ENCODE results near the gene CFAP161.

Gene CFAP161

DNA sequence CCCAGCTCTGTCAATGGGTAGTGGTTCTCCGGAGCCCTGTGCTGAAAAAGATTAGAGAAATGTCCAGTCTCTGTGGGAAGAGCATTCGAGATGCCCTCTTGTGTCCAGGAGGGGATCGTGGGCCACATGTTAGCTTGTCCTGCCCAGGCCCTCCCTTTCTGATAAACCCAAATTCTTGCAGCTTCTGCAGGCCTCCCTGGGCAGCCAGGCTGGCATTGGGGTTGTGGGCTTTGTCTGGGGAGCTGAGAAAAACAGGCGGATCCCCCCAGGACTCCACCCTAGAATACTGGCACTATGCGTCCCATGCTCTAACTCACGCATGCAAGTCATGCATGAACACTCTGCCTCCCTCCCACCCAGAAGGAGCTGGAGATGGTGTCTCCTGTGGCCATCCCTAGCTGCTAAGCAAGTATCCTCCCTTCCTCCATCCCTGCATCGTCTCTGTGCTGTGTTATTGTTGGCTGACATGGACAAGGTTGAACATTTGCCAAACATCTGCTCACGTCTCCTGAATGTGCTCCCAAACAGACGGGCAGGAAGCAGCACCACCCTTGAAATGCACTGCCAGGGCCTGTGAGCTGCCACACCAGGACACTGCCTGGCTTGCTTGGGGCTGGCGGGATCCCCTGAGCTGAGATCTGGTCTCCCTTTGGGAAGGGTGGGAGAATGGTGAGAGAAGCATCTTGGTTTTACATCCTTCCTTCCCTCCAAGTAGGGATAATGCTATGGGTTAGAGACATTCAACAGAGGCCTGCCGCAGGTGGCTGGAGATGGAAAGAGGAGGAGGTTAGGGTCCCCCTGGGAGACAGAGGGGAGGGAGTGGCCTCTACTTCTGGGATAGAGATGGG, 26.5 kb downstream of the CFAP161 start:
- no peak for FAIRE-seq

DNA sequence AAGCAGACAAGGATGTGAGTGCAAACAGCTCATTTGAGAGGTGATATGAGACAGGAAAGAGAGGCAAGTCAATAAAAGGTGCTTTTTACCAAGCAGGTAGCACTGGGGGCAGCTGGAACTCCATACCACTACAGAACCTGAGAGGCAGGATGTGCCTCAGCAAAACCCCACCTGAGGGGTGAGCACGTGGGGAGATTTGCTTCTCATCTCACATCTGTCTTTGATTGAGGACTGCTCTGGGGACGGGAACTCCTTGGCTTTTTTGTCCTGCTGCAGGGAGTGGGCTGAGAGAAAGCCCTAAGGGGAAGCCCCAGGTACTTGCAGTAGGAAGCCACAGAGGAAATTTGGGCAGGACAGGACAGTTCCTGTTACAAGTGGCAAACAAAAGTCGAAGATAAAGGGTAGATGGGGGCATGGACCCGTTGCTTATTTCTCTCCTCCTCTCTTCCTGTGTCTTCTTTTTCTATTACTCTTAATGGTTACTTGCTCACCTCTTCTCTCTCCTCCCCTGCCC, 27.1 kb downstream of the CFAP161 start:
- FAIRE-seq: no peak

DNA sequence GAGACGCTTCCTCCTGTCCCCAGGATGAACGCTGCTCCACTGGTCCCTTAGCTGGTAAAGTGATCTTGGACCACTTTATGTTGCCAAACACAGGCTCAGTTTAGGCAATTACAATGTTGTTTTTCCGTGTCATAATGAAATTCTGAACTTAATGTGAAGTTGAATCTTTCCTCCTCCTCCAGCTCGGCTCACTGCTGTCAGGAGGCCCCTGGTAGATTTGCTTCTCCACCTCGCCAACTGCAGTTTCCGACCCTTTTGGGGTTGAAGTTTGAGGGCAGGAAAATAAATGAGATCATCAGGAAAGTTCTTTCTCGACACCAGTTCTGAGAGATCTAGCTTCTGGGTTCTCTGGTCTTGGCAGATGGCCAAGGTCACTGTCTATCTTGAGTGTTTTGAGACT, 27.8 kb downstream of the CFAP161 start:
- FAIRE-seq: no peak

DNA sequence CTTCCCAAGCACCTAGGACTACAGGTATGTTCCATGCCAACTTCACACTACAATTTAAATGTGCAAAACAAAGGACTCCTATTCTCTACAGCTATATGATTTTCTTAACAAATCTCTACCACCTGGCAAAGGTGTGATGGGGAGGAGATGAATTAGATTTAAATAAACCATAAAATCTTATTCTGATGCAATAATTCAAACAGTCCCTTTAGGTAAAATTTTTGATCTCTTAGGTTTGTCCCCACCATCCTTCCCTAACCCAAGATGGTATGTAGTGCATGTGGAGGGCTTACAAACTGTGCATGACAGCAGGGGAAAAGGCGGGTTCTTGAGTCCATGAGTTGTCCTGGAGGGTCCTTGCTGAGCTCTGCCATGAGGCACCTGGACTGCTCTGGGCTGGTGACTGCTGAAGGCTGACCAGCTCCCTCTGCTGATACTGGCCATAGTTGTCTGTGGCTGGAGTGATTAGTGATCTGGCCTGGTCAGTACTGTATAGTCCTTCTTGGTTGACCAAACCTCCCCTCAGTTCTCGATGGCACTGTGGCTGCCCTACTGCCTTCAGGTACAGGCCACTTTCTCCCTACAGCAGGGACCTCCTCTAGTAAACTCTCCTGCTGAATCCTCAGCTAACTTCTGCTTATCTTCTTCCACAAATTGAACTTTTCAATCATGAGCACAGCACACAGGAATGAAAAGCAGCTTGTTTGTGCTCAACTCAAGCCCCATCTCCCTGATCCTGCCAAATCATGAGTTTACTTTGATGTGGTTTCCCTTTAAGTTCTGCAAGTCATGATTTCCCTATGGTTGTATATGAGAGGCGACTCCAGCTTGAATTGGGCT, 30.1 kb downstream of the CFAP161 start:
- FAIRE-seq: no peak

DNA sequence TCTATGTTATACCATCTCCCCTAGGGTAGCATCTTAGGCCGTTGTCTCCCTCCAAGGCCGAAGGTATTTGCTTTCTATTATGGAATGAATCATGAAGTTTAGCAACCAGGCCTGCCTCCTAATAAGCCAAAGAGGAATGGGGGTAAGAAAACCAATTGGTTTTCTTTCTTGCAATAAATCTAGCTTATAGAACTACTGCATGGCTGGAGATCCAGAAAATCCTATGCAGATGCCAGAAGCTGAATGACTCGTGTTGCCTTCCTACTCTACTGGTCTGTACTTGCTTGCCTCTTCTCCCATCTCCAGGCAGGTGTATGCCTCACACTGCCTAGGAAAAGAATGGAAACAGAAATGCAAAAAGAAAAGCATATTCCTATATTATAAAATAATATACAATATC, 31.5 kb downstream of the CFAP161 start:
- no peak for FAIRE-seq

DNA sequence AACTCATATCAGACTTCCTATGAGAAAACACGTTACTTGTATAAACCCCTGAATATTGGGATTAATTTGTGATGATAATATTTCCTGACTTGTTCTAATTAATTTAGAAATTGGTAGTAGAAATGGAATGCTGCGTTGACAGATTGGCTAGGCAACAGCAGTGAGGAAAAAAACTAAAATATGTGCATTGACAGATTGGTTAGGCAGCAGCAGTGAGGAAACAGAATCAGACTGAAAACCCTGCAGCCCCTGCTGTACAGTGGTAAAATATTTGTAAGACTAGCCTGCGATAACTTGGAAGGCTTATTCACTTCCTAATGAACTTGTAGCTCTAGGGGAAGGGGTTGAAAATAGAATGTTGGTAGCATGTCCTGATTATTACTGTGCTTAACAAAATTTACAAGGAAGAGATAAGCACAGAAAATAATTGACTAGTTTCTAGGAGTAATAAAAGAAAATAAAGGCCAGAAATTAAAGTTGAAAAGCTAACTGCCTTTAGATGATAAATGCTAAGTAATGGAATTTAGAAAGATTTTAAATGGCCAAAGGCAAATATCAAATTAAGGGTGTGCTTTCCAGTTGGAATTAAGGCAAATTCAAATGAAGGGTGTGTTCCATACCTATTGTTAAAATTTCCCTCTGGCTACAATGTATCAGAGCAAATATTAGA, 32.7 kb downstream of the CFAP161 start:
- FAIRE-seq: no peak

DNA sequence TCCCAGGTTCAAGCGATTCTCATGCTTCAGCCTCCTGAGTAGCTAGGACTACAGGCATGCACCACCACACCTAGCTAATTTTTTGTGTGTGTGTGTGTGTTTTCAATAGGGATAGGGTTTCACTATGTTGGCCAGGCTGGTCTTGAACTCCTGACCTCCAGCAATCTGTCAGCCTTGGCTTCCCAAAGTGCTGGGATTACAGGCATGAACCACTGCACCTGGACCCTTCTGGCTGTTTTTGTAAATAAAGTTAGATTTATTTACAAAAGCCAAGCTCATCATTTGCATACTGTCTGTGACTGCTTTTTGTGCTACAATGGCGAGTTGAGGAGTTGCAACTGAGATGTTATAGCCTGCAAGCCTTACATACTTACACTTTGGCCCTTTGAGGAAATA, 34.1 kb downstream of the CFAP161 start:
- no peak for FAIRE-seq

DNA sequence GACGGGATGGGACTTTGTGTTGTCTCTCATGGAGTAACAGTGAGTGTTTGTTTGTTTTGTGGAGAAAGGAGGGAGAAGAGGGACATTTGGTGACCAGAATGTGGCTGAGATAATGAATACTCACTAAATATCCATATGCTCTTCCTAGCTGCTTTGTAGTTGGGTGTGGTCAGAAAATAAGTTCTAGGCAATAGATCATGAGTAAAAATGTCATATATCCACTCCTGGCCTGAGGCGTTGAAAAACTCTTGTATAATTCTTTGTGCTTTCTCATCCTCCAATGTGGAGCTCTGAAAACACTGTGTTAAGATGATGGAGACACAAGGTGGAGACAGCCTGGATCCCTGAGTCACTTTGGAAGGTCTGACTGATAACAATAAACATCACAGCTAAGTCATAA, 34.6 kb downstream of the CFAP161 start:
- FAIRE-seq: no peak

DNA sequence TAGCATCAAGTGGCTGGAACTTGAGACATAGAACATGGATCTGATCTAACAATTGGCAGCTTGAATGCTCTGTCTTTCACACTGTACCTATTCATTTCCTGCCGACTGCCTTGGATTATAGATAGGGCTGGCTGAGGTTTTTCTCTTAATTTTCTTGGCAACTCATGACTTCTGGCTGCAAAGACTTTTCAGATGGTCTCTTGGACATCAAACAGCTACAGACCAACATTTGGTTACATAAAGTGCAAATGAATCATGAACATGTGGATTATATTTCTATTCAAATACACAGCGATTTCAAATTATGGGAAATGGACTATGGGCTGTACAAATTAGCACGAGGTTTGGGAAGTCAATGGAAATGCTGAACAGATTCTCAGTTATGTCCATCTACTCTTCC, 36.4 kb downstream of the CFAP161 start:
- FAIRE-seq: no peak

DNA sequence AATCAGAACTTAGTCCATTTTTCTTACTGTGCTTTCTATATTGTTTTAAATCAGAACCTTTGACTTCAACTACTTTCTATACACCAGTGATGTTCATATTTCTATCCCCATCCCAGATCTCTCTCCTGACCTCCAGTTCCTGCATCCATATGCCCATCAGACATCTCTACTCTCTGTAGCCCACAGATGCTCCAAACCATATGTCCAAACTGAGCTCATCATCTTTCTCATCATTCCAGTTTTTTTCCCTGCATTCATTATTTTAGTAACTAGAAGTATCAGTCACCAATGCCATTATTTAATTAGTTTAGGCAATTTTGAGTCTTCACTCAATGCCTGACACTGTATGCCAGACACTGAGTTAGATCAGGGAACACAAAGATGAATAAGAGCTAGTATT, 37.2 kb downstream of the CFAP161 start:
- no peak for FAIRE-seq

DNA sequence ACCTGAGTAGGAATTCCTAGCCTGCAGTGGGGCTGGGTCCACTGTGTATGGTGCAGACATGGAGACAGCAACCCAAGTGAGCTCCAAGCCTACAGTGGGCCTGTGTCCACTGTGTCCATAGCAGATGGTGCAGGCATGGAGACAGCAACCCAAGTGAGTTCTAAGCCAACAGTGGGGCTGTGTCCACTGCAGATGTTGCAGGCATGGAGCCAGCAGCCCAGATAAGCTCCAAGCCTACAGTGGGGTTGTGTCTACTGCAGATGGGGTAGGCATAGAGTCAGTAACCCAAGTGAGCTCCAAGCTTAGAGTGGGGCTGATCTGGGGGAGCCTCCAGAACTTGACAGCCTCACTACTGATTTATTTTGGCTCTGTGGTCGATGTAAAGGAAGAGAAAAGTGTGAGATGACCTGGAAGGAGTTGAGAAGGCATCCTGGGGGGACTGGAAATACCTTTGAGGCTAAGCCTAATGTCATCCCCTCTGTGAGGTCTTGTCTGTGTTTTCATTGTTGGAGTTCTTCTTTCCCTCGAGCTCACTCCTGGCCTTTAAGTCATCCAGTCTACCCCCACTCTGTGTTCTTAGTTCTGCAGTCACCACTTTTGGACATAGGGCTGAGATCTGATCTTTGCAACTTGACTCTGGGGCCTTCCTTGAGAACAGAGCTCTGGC, 40.2 kb downstream of the CFAP161 start:
- no peak for FAIRE-seq

DNA sequence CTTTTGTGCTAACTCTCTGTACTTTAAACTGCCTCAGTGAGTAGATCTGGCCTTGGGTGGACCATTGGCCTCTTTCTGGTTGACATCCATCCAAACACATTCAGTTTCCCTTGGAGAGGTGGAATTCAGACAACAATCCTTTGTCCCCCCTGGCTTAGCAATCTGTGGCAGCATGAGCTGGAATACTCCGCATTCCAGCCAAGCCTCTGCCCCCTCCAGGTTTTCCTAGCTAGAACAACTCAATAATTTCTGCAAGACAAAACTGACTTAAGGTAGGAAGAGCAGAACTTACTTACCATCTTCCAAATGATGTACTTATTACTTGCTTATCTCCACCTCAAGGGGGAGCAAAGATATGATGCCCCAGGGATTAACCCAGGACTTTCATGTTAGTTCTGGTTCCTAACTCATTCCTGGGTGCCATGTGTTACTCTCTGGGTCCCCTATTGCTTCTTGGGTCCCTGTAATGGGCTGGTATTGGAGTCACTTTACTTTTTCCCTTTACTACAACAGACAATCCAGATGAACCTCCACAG, 40.8 kb downstream of the CFAP161 start:
- FAIRE-seq: no peak

DNA sequence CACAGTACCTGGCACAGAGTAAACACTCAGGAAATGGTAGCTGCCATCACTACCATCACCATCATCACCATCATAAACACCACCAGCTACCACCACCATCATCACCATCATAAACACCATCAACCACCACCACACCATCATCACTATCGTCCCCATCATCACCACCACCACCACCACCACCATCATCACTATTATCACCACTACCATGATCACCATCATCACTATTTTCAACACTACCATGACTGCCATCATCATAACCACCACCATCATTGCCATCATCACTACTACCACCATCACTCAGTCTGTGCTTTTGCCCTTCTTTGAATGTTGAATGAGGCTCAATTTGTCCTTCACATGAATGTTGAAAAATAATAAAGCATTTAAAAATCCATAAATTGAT, 41.4 kb downstream of the CFAP161 start:
- FAIRE-seq: no peak

DNA sequence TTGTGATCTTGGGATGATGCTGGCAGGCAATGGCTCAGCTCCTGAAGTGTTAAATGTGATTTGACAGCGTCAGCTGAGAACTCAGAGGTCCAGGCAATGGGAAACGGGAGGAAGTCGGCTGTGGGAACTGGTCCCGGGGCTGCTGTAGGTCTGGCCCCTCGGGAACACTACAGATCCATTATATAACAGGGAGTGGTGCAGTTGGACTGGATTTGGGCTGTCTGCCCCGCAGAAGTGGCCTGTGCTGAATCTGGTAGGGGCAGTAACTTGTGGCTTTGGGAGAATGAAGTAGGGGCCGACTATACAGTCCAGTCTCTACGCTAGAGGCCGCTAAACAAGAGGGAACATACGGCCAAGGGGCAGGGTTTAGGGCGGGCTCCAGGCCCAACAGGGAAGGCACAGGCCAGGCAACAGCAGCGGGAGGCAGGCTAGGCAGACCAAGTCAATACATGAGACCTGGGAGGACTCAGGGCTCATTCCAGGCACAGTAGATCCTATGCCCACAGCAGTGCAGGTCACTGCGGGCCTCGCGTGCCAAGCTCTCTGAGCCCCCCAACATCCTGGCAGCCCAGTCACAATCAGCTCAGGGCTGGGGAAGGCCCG, 42.3 kb downstream of the CFAP161 start:
- FAIRE-seq: no peak

DNA sequence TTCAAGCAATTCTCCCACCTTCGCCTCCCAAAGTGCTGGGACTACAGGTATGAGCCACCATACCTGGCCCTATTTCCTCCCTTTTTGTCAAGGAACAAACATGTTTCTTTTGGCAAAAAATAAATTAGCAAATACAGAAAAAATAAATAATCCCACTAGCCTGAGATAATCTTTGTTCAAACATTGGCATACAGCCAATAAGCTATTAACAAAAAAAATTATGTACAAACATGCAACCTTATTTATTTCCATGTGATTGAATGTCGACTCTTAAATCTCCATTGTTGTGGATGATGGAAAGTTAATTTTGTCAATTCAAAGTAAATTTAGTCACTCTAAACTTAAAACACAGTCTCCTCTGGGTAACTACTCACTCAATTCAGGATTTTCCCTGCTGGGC, 44.3 kb downstream of the CFAP161 start:
- no peak for FAIRE-seq

DNA sequence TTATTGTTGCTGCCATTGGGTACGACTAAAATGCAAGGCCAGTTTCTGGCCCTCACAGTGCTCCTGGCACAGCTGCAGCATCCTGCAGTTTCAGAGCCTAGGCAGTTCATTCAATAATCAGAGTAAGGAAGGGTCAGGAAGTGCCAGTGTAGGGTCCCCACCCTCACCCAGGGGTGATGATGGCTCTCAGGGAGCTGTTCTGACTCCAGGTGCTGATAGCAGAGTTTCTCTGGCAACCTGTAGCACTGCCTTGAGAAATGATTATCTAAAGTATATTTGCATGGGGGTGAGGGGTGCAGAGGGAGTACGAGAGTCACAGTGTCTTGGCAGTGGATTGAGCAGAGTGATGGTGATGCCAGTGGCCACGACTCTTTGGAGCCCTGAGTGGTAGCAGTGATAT, 47.1 kb downstream of the CFAP161 start:
- no peak for FAIRE-seq

DNA sequence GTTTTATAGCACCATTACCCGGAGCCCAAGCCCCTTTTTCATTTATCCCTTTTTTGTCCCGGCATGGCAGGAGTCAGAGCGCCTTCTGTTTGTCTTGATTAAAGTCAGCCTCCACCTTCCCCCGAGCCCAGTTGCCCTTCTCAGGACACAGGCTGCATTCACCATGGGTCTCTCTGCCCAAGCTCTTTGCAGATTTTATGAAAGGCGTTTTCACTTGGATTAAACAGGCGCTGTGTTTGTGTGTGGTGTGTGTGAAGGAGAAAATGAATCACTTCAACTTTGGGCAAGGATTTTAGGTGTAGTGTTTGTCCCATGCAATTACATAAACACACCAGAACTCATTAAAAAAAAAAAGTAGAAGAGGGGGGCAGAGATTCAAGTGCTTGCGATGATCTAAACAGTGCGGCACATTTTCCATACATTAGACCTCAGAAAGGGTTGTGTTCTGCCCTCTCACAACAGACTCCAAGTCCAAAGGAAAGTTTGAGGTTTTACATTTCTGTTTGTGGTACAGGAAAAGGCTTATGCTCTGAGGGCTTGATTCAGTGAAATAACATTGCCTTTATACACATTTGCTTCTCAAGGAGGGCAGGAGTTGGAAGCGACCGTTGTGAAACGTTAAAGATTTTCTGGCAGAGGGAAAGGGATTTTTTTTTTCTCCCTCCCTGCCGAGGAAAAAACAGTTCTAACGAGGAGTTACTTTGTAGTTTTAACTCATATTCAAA, 48.1 kb downstream of the CFAP161 start:
- FAIRE-seq: no peak

DNA sequence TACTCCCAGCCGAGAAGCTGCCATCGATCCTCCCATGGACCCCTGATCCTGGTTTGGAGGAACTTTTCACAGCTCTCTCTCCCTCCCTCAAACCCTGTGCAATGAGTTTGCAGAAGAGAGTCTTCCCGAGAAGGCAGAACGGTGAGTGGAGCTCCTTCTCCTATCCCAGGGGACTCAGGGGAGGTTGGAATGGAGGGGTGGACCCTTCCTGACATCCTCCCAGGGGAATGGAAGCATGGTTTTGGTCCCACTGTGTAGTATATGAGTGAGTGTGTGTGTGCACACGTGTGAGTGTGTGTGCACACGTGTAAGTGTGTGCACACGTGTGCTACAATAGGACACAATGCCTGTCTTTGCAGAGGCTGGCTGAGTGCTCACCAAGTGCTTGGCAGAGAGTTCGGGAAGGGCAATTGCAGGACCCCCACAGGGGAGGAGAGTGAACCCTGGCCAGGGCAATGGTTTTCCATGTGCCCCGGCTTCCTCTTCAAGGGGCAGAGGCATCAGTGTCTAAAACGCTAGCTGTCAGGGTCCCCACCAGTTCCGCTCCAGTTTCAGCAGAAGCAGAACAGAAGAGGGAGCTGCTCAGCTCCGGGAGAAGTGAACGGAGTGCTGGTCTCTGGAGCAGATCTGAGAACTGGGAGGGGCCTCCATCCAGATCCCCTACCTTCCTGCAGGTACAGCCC, 48.8 kb downstream of the CFAP161 start:
- FAIRE-seq: no peak

DNA sequence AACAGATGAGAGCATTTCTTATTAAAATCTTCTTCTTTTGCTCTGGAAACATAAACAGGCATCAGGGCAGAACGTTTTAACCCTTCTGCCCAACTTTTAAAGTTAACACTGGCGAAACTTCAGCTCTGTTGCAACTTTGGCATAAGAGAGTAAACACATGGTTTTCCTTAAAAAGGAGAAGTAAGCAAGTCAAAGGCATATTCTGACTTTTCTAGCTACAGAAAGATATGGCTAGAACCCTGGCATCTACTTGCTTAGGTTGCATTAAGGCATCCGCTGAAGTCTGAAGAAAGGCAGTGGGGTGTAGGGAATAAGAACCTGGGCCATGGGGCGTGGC, 49.3 kb downstream of the CFAP161 start:
- FAIRE-seq: no peak

DNA sequence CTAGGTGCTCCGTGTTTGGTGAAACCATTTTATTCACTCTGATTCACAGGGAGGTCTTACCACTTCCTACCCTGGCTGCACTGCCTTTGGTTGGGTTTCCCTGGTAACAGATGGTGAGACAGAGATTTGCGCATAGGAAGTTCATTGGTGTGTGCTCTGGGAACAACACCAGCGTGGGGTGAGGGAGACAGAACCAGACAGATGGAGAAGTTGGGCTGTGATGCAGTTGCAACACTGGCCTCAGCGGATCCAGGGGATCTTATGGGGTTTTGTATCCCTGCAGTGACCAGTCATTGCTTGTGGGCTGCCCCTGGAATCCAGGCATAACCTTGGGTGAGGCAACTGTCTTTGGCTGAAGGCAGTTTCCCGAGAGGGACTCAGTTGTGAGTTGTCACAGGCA, 50.1 kb downstream of the CFAP161 start:
- FAIRE-seq: no peak

Data from A204.1 (cell line).